HepG2 (cell line): ENCODE measurements around the gene DOCK3. TPM values are rescaled to one million over a fixed set of nuclear protein-coding genes. Genes with fewer than 3 reads are reported as not detected.

Experiments
- ATAC-seq: fragments of 200-7000 bp; cut with Tn5 transposase; 3 replicates; pipeline ENCODE4 v1.9.1; 2020; ENCODE audit warnings: mild to moderate bottlenecking, moderate library complexity
- BruUV-seq: library from RNA; stranded (reverse); fragments of 400-500 nt; replicated peaks from 2 replicates; lab custom pipeline; 2021; lab: Mats Ljungman, UMichigan
- CTCF ChIA-PET: fragments of 300-600 bp; formaldehyde crosslinking; extraction: SDS; loops from one replicate; lab custom pipeline; 2021; ENCODE audit warnings: low total read pairs, inconsistent platforms, low intra/inter-chr PET ratio; lab: Yijun Ruan, JAX
- POLR2A ChIA-PET: fragments of 350-600 bp; sonication (Branson Sonifier 250); formaldehyde crosslinking; loops from one replicate; lab custom pipeline; 2020; ENCODE audit warnings: antibody characterized with exemption, inconsistent platforms; lab: Yijun Ruan, JAX
- DNase-seq: peaks from one replicate; pipeline ENCODE4 v3.0.0-alpha.2; 2015; ENCODE audit warnings: low spot score
- FAIRE-seq: peaks from 3 replicates; lab custom pipeline; 2011; peaks lifted over from hg19 to GRCh38; lab: Jason Lieb, UNC
- H2AFZ ChIP-seq: one replicate; pipeline ENCODE4 v1.6.1; 2011; ENCODE audit warnings: low read length, inconsistent platforms
- H3K27ac ChIP-seq: fragments of 300-600 bp; 3 replicates; pipeline ENCODE4 v1.8.0; 2011; ENCODE audit warnings: mixed run types, mild to moderate bottlenecking, mixed read lengths, low read length, inconsistent platforms; ENCODE audit not compliant: insufficient read depth; ENCODE audit errors: extremely low read length
- H3K27me3 ChIP-seq, 2 experiments: fragments of 200-600 bp in 1 of 2; 2 replicates in 1 of 2; 3 replicates in 1 of 2; pipeline versions ENCODE4 v1.6.0 to v1.8.0; 2011; ENCODE audit warnings: low read length in 2 of 2, mild to moderate bottlenecking in 2 of 2, moderate library complexity in 2 of 2, inconsistent platforms in 1 of 2; ENCODE audit not compliant: insufficient read depth in 2 of 2, control insufficient read depth in 1 of 2
- H3K36me3 ChIP-seq, 2 experiments: fragments of 200-600 bp in 1 of 2; replicated peaks in 1 of 2; 2 replicates in 1 of 2; 3 replicates in 1 of 2; pipeline versions ENCODE4 v1.5.1 to v1.8.0; 2011; ENCODE audit warnings: low read length in 2 of 2, inconsistent platforms in 1 of 2; ENCODE audit not compliant: insufficient read depth in 2 of 2, control insufficient read depth in 1 of 2
- H3K4me1 ChIP-seq: 2 replicates; pipeline ENCODE4 v1.5.1; 2012; ENCODE audit warnings: low read length, inconsistent platforms; ENCODE audit not compliant: insufficient read depth
- H3K4me2 ChIP-seq: 2 replicates; pipeline ENCODE4 v1.6.0; 2011; ENCODE audit warnings: low read depth, low read length, inconsistent platforms
- H3K4me3 ChIP-seq, 3 experiments: fragments of 200-600 bp in 1 of 3; sonication (generic), shearing (Covaris generic) in 1 of 3; replicated peaks in 1 of 3; 2 replicates each; pipeline ENCODE4 v1.5.1; 2011 to 2016; ENCODE audit warnings: low read length in 3 of 3, inconsistent platforms in 2 of 3, low read depth in 2 of 3, mild to moderate bottlenecking in 2 of 3, control low read depth in 1 of 3, mixed read lengths in 1 of 3; ENCODE audit not compliant: insufficient read depth in 1 of 3
- H3K79me2 ChIP-seq: one replicate; pipeline ENCODE4 v1.6.1; 2011; ENCODE audit warnings: low read length, inconsistent platforms; ENCODE audit not compliant: insufficient read depth
- H3K9ac ChIP-seq: 2 replicates; pipeline ENCODE4 v1.6.0; 2011; ENCODE audit warnings: mild to moderate bottlenecking, low read depth, low read length, inconsistent platforms; ENCODE audit not compliant: insufficient read depth
- H3K9me3 ChIP-seq: 2 replicates; pipeline ENCODE4 v1.5.1; 2012; ENCODE audit warnings: mild to moderate bottlenecking, low read length
- H4K20me1 ChIP-seq: 2 replicates; pipeline ENCODE4 v1.6.0; 2011; ENCODE audit warnings: inconsistent platforms, mild to moderate bottlenecking, low read length, moderate library complexity; ENCODE audit not compliant: insufficient read depth
- ATF7 ChIP-seq, 2 experiments: fragments of 450-650 bp in 1 of 2; sonication (generic) in 1 of 2; formaldehyde crosslinking in 1 of 2; IDR thresholded peaks; 2 replicates each; pipeline versions ENCODE4 v1.4.0 to v1.6.1; 2016 to 2020; ENCODE audit warnings: antibody characterized with exemption in 1 of 2, mild to moderate bottlenecking in 1 of 2, missing genetic modification reagents in 1 of 2
- HNRNPH1 ChIP-seq: fragments of 200-400 bp; formaldehyde crosslinking; optimal IDR thresholded peaks from 2 replicates; pipeline ENCODE3; 2017; ENCODE audit warnings: mild to moderate bottlenecking, low read depth, low read length
- KLF9 ChIP-seq: IDR thresholded peaks from 2 replicates; pipeline ENCODE4 v1.6.1; 2016; ENCODE audit warnings: low read depth
- MAFF ChIP-seq: IDR thresholded peaks from 2 replicates; pipeline ENCODE4 v1.6.1; 2011; ENCODE audit warnings: low read depth, low read length, improper control_type of control experiment
- MAFK ChIP-seq, 2 experiments: IDR thresholded peaks in 1 of 2; conservative IDR thresholded peaks in 1 of 2; 2 replicates each; pipeline ENCODE4 v1.6.1; 2011; ENCODE audit warnings: improper control_type of control experiment in 2 of 2, low read length in 2 of 2
- NR2C2 ChIP-seq: sonication (generic); formaldehyde crosslinking; IDR thresholded peaks from 2 replicates; pipeline ENCODE4 v1.4.0; 2020; ENCODE audit warnings: missing genetic modification reagents, mild to moderate bottlenecking, moderate library complexity, borderline replicate concordance
- RAD51 ChIP-seq: fragments of 450-650 bp; IDR thresholded peaks from 2 replicates; pipeline ENCODE4 v1.6.1; 2016; ENCODE audit warnings: borderline replicate concordance
- SNRNP70 ChIP-seq: fragments of 200-400 bp; formaldehyde crosslinking; IDR thresholded peaks from 2 replicates; pipeline ENCODE4 v1.6.1; 2017; ENCODE audit warnings: mild to moderate bottlenecking, low read depth, low read length, moderate library complexity
- ZSCAN29 ChIP-seq: sonication (generic); formaldehyde crosslinking; conservative IDR thresholded peaks from 2 replicates; pipeline ENCODE4 v1.4.0; 2020; ENCODE audit warnings: mild to moderate bottlenecking, missing genetic modification reagents
- WGBS: methylation state at CpG from one replicate; pipeline ENCODE4 v1.1.6; 2017; ENCODE audit warnings: low lambda C conversion rate; 5-methylcytosine and 5-hydroxymethylcytosine counted together
- in situ Hi-C: cut with HindIII; loops from 2 replicates; pipeline ENCODE4 v1.10.0; 2017; ENCODE audit warnings: low pct_unique_long_range_greater_than_20kb; ENCODE audit not compliant: extremely low pct_ligation_motif_present
- intact Hi-C: fragments of 100-400 bp; cut with micrococcal nuclease; formaldehyde crosslinking; loops from one replicate; pipeline ENCODE4 v1.10.0; 2022; ENCODE audit not compliant: unreplicated experiment
- polyA plus RNA-seq, 8 experiments: library from polyadenylated mRNA; depleted of rRNA in 3 of 8; stranded (reverse) in 7 of 8; unstranded in 1 of 8; fragments of >200 nt; fragmentation: Illumina TruSeq in 4 of 8; extraction: Trizol in 4 of 8; gene quantifications; 2 replicates each; pipeline versions ENCODE4 v1.2.1 to v1.2.3, GENCODE V29; 2011 to 2016; ENCODE audit warnings: low read depth in 4 of 8, missing spikeins in 1 of 8, mixed read lengths in 1 of 8; ENCODE audit not compliant: insufficient read depth in 1 of 8
- total RNA-seq, 5 experiments: library from RNA; depleted of rRNA; stranded (reverse); fragments of >200 nt; fragmentation: Illumina TruSeq; extraction: Trizol; gene quantifications; 2 replicates each; pipeline ENCODE4 v1.2.3, GENCODE V29; 2016; ENCODE audit warnings: low read depth in 1 of 5
- TF ChIP-seq, protein P1 (sequence below): IDR thresholded peaks from 2 replicates; pipeline ENCODE4 v1.6.1; 2016

Gene DOCK3
- total and polyA plus RNA-seq, 2 of the 13 experiments (the other 11 are each of a cell fraction or from before 2014, with no cell fraction given): not detected

- Histone ChIP-seq H3K4me3 (no peak overlapping the region), H2AFZ (no peak overlapping the region), H3K4me1 (no peaks in the 10 kb centered on the region), H3K36me3 (no peaks in the 10 kb centered on the region), H4K20me1 (no peaks in the 10 kb centered on the region), H3K4me2 (no peak overlapping the region), H3K9me3 (peaks cover 7% of the 10 kb centered on the region; the same call in 1 of the 2 replicates), H3K27ac (no peak overlapping the region), H3K79me2 (no peaks in the 10 kb centered on the region), H3K9ac (no peak overlapping the region), H3K27me3 (no peaks in the 10 kb centered on the region)
- ATAC-seq (no peak), FAIRE-seq (no peak), DNase-seq (no peak)
- no TSS peak for BruUV-seq
- in situ Hi-C loops (no loop called here), intact Hi-C loops (no loop called here)
- ChIA-PET CTCF (no interaction called here), POLR2A (no interaction called here)
- WGBS: 28% methylated on average over 2 of the region's 2 CpGs
- no peak for TF ChIP-seq KLF9 (CRISPR knock-in tag)
- no peak for TF ChIP-seq SNRNP70
- no peak for TF ChIP-seq ZSCAN29 (CRISPR knock-in tag)
- peak; percentile 95 for TF ChIP-seq MAFF
- TF ChIP-seq MAFK (conservative IDR thresholded peaks at IDR 0.05 in 1 of 2, IDR thresholded peaks at IDR 0.05 in 1 of 2; ENCODE audit: low read length in 2 of 2): peak; percentile 92 to 97
- no peak for TF ChIP-seq HNRNPH1
- TF ChIP-seq RAD51: no peak
- TF ChIP-seq, protein P1, sequence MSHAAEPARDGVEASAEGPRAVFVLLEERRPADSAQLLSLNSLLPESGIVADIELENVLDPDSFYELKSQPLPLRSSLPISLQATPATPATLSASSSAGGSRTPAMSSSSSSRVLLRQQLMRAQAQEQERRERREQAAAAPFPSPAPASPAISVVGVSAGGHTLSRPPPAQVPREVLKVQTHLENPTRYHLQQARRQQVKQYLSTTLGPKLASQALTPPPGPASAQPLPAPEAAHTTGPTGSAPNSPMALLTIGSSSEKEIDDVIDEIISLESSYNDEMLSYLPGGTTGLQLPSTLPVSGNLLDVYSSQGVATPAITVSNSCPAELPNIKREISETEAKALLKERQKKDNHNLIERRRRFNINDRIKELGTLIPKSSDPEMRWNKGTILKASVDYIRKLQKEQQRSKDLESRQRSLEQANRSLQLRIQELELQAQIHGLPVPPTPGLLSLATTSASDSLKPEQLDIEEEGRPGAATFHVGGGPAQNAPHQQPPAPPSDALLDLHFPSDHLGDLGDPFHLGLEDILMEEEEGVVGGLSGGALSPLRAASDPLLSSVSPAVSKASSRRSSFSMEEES (CRISPR knock-in tag): no peak
- TF ChIP-seq NR2C2 (CRISPR knock-in tag): no peak
- no peak for TF ChIP-seq ATF7 (IDR thresholded peaks at IDR 0.05)
- no peak for TF ChIP-seq ATF7 (CRISPR knock-in tag; IDR thresholded peaks at IDR 0.05)
Measured at GRCh38 chr3:50936389-50936788, 261.7 kb downstream of the DOCK3 start.
